ENCODE results near the gene LMTK3.
A peak's percentile ranks its signal among the peaks of the same experiment; 100 is the strongest.

LMTK3 gene, protein sequence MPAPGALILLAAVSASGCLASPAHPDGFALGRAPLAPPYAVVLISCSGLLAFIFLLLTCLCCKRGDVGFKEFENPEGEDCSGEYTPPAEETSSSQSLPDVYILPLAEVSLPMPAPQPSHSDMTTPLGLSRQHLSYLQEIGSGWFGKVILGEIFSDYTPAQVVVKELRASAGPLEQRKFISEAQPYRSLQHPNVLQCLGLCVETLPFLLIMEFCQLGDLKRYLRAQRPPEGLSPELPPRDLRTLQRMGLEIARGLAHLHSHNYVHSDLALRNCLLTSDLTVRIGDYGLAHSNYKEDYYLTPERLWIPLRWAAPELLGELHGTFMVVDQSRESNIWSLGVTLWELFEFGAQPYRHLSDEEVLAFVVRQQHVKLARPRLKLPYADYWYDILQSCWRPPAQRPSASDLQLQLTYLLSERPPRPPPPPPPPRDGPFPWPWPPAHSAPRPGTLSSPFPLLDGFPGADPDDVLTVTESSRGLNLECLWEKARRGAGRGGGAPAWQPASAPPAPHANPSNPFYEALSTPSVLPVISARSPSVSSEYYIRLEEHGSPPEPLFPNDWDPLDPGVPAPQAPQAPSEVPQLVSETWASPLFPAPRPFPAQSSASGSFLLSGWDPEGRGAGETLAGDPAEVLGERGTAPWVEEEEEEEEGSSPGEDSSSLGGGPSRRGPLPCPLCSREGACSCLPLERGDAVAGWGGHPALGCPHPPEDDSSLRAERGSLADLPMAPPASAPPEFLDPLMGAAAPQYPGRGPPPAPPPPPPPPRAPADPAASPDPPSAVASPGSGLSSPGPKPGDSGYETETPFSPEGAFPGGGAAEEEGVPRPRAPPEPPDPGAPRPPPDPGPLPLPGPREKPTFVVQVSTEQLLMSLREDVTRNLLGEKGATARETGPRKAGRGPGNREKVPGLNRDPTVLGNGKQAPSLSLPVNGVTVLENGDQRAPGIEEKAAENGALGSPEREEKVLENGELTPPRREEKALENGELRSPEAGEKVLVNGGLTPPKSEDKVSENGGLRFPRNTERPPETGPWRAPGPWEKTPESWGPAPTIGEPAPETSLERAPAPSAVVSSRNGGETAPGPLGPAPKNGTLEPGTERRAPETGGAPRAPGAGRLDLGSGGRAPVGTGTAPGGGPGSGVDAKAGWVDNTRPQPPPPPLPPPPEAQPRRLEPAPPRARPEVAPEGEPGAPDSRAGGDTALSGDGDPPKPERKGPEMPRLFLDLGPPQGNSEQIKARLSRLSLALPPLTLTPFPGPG (N-terminal part only)

DNA sequence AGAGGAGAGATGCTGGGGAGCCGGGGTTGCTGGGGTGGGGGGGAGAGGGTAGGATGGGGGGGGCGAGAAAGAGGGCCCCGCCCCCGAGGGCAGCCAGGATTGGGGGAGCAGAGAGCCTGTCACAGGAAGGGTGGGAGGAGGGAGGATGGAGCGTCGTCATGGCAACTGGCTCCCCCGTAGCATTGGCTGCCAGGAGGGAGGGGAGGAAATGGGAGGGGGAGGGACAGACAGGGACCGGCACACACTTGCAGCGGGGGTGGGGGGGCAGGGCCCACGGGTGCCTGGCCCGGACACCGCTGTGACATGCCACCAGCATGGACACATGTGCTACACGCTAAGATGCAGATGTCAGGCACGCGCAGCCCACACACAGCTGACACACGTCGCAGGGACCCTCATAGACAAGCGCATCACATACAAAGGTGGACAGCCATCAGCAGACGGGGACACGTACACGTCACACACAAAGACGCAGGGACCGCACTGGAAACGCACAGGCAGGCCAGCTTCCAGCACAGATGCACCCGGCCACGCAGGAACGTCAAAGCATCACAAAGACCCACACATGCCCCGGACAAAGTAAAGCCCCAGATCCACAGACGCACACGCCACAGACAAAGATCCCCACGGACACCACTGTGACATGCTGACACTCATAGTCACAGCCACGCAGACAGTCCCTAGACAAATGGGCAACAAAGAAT, at the start of gene LMTK3:
LMTK3 (minus strand) TSS at position 36 of the 704 bp plus-strand sequence. CDS start 259 bp downstream, outside the sequence.
- peak; percentile 50 to 68 for DNase-seq (ENCODE audit: low read depth in 2 of 2)

DNA sequence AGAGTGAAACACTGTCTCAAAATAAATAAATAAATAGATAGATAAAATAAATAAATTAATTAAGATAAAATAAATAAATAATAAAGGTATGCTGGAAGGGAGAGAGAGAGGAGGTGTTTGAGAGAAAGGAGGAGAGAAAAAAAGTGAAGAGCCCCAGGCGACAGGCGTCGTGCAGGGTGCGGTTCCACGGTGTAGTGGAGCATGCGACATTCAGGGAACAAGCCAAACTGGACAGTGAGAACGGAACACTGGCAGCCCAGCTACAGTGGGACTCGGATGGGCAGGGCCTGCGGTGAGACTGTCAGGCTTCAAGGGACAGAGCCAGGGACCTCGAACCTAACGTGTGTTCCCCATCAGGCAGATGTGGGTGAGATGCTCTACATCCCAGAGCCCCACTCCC, 49.8 kb upstream of the LMTK3 start:
- DNase-seq (ENCODE audit: low read depth in 2 of 2), result no peak

DNA sequence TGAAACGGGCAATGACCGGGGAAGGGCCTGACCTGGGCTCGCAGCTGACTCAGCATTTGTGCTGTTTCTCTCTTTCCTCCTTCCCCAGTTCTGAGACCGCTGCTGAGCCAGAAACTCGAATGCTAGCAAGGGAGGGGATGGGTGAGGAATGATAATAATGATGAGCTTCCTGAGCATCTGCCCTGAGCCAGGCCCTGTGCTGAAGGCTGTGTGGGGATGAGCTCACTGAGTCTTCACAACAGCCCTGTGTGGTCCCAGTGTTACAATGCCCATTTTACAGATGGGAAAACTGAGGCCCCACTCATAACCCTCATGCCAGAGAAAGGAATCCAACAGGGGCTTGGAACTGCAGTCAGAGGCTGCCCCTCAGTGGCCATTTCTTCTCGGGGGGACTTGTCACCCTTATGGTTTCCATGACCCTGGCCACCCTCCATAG, 48.5 kb upstream of the LMTK3 start:
- no peak for DNase-seq (ENCODE audit: low read depth in 2 of 2)

DNA sequence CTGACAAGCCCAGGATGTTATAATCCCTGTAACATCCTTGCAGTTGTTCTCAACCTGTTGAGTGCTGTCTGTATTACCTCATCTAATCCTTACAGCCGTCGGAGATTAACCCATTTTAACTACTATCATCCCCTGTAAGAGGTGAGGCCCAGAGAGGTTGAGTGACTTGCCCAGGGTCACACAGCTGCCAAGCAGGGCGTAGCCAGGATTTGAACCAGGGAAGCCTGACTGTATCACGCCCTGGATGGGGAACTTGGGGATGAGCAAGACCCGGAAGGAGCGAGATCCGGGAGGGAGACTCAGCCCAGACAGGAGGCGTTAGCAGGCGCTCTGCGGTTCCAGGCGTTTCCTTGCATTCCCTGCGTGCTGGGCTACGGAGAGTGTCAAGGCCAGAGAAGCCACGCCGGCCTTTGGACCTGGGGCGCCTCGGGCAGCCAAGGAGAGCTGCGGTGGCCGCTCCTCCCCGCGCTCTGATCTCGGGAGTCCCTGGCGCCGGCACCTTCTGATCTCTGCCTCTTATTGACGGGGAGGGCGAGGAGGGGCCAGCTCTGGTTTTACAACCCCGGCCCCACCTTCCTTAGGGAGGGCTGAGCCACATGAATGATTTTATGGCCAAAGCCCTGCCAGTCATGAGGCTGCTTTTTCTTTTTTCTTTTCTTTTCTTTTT, 46.5 kb upstream of the LMTK3 start:
- DNase-seq (ENCODE audit: low read depth in 2 of 2), result no peak

DNA sequence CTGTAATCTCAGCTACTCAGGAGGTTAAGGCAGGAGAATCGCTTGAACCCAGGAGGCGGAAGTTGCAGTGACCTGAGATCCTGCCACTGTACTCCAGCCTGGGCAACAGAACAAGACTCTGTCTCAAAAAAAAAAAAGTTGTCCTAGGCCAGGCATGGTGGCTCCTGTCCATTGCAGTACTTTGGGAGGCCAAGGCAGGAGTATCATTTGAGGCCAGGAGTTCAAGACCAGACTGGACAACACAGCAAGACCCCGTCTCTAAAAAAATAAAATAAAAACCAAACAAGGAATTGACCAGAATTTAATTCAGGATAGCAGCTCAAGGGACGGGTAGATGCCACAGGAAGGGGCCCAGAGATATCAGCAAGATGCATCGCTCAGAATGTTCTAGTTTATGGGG, 45.2 kb upstream of the LMTK3 start:
- DNase-seq (ENCODE audit: low read depth in 2 of 2), result no peak

DNA sequence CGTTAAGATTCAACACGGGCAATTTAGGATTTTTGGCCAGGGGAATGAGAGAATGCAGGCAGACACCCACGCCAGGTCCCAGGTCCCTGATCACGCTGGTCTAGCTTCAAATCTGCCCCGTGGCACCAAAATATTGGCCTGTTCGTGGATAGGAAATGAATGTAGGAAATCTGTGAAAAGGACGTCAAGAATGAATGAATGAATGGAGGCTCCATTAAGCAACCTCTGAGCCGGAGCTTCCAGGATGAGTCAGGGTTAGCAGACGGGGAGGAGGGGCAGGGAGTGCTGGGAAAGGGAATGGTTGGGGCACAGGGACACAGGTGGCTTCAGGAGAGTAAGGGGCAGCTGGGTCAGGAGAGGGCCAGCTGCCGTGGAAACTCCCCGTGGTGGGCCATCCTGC, 44.5 kb upstream of the LMTK3 start:
- DNase-seq (ENCODE audit: low read depth in 2 of 2), result no peak

DNA sequence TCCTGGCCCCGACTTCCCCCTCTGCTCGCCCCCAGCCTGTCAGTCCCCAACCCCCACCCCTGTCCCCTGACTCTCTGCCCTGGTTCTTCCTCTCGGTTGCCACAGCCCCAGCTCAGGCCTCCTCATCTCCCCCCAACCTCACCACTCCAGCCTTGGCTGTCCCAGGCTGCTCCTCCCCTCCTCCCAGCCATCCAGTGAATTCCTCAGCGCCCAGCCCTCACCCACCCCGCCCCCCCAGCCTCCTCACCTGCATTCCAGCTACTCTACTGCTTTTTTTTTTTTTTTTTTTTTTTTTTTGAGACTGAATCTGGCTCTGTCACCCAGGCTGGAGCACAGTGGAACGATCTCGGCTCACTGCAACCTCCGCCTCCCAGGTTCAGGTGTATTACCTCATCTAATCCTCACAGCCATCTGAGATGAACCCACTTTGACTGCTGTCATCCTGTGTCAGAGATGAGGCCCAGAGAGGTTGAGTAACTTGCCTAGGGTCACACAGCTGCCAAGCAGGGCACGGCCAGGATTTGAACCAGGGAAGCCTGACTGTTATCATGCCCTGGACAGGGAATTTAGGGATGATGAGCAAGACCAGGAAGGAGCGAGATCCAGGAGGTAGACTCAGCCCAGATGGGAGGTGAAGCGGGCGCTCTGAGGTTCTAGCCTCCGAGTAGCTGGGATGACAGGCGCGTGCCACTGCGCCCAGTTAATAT, 42.9 kb upstream of the LMTK3 start:
- DNase-seq (ENCODE audit: low read depth in 2 of 2), result no peak

DNA sequence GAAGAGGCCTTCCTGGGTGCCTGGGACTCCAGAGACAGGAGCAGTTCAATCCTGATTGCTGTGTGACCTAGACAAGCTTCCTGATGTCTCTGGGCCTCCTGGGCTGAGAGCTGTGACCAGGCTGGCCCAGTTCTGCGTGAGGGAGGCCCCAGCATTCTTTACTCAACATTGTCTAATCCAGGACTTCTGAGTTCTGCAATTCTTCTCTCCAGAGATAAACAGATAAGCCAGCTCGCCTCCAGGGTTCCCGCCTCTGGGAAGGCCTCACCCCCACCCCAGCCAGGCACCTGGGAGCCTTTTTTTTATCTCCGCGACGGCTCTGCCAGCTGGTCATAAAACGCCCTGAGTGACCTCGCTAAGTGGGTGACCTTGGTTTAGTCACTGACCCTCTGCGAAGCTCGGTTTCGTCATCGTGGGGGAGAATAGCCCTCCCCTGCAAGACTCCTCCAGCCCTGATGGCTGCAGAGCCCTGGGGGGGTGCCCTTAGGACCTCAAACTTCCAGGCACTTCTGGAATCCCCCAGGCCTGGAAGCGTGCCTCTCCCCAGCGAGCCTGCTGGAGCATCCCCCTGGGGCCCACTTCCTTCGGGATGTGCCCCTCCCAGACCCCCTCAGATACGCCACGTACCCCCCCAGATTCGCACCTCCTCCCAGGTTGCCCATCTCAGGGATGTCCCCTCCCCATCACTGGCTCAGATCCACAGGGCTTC, 42.2 kb upstream of the LMTK3 start:
- no peak for DNase-seq (ENCODE audit: low read depth in 2 of 2)

DNA sequence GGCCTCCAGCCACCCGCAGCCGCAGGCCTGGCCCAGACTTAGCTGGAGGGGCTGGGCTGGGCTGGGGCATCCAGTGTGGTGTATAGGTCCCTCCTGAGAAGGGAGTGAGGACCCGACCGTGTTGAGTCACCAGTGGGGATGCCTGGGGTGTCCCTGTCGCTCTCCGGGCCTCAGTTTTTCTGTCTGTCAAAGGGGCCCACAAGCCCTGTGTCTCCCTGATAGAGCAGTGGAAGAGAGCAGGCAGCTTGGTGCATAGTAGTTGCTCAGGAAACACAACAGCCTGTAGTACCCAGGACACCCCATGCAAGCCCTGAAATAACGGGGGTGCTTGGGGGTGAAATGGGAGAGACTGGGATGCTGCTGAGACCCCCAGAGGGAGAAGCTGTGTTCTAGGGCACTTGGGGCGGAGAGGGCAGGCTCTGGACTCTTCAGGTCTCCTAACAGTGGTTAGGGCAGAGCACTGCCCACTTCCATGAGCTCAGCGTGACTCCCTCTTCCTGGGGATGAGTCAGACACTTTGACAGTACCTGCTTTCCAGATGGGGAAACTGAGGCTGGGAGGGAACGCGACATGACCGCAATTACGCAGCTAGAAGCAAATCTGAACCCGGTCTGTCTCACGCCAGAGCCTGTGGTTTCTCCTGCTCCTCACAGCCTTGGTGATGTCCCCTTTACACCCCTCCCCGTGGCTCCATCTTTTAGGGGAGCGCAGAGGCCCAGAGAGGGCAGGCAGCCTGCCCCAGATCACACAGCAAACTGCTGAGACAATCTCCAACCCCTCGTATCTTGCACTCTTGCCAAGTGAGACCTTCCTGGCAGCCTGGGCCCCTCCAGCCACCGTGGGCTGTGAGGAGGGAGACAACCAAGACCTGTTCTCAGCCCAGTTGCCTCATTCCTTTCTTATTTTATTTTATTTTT, 41.0 kb upstream of the LMTK3 start:
- DNase-seq (ENCODE audit: low read depth in 2 of 2), result no peak

DNA sequence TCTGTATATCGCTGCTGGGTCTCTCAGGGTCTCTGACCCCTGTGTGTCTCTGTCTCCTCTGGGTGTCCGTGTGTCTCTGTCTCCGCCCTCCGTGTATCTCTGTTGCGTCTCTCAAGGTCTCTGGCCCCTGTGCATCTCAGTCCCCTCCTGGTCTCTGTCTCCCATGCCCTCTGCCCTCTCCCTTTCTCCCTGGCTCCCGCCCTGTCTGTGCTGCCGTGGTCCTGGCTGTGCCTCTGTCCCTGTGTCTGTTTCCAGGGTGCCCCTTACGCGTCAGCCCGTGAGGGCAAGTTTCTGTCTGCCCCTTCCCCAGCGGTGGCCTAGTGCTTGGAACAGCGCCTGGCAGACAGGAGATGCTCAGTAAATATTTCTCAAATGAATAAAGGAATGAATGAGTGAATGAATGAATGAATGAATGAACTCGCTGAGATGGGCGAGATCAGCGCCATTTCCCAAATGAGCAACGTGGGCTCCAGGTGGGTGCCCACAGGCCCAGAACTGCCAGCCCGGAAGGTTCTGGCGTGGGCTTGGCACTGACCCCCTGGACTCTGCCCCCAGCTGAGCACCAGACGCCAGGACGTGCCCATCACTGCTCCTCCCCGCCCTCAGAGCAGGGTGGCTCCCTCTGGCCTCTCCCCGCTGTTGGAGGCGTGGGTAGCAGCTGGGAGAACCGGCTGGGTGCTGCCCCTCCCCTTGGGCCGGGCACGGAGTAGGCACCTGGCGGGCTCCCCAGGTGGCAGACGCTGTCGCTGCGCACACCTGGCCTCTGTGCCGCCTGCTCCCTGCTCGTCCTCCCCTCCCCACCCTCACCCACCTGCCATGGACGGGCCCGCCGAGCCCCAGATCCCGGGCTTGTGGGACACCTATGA, 40.0 kb upstream of the LMTK3 start, which contains the start of gene SULT2B1:
SULT2B1 (plus strand) TSS at position 736 of the 866 bp plus-strand sequence; CDS start at position 817, 81 bp downstream.
- DNase-seq (ENCODE audit: low read depth in 2 of 2), result no peak

DNA sequence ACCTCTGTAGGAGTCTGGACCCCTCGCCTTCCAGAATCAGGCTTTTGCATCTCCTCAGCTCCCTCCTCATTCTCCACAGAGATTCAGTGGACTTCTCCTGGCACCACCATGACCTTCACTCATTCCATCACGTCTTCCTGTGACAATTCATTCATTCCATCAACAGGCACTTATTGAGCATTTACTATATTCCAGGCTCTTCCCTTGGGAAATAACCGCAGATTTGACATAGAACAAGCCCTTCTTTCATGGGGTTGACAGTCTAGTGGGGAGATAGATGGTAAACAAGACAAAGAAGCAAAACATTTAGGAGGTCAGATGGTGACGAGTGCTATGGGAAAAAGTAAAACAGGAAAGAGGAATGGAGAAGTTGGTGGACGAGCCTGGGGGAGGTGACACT, 37.7 kb upstream of the LMTK3 start:
- no peak for DNase-seq (ENCODE audit: low read depth in 2 of 2)

DNA sequence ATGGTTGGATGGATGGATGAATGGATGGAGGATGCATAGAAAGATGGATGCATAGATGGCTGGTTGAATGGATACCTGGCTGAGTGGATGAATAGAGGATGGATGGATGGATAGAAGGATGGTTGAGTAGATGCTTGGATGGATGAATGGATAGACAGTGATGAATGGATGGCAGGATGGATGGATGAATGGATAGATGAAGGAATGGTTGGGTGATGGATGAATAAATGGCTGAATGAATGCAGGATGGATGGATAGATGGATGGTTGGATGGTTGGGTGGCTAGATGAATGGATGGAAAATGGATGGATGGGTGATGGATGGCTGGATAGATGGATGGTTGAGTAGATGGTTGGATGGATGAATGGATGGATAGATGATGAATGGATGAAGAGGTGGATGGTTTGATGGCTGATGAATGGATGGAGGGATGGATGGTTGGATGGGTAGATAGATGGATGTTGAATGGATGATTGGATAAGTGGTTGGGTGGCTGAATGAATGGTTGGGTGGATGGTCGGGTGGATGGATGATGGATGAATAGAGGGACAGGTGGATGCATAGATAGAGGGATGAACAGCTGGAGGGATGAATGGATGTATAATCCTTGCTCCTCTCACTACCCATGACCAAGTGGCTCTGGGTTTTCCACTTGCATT, 36.7 kb upstream of the LMTK3 start:
- no peak for DNase-seq (ENCODE audit: low read depth in 2 of 2)

DNA sequence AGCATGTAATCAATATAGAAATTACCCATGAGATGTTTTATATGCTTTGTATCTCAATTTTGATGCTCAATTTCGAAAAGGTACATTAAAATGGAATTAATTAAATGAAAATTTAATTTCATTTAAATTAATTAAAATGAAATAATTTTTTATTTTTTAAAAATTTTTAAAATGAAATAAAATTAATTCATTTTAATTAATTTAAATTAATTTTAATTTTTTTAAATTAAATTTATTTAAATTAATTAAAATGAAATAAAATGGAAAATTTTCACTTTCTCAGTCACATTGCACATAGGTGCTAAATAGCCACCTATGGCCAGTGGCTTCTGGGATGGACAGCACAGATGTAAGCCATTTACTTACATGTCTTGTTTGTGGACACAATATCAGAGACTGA, 36.1 kb upstream of the LMTK3 start:
- no peak for DNase-seq (ENCODE audit: low read depth in 2 of 2)

DNA sequence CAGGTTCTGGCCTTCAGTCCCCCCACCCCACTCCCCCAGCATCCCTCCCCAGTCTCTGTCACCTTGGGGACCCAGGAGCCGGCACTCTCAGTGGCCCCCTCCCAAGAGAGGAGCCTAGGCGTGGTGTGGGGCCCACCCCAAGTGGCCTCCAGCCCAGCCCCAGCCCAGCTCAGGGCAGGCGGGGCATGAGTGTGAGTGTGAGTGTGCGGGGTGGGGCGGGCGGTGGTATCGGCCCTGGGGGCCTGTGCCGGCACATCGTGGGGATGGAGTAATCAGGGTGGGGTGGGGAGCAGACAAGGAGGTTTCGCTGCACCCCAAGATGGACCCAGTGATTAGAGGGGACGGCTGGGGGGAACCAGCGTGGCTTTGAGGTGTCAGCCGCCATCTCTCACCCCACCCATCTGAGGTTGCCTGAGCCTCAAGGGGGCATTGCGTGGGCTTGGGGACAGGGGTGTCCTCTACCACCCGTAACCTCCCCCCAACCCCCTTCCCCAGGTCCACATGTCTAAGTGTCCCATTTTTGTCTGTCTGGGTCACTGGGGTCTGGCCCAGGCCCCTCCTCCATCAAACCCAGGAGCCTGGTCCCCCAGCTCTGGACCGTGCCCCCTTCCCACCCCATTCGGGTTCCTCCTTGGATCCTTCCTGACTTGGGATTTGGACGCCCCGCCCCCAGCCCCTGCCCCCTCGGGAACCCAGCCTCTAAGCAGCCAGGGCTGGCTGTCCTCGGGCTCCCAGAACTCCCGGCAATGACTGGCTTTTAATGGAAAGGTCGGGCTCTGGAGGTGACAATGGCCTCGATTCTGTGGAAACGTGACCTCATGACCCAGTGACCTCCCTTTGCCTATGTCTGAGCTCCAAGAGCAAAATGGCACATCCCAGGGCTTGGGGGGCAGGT, 33.5 kb upstream of the LMTK3 start:
- no peak for DNase-seq (ENCODE audit: low read depth in 2 of 2)

DNA sequence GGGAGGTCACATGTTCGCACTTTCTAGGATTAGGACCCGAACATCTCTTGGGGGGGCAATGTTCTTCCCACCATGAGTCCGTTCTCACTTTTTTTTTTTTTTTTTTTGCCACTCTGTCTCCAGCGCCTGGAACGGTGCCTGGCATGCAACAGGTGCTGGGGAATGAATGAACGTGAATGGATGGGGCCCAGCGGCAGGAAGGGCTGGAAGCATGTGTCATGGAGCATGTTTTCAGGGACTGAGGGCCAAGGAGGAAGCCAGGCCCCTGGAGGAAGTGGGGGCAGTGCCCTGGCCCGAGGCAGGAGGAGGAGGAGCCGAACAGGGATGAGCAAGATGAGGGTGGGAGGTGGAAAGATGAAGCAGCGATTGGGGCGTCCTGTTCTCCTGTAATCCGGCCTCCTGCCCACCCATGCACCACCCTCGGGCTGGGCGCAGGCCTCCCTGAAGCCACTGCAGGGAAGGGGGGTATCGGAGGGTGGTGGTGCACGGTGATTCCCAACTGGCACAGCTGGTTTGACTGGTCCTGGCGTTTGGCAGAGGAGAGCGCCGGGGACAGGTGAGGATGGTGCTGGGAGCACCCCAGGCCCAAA, 31.6 kb upstream of the LMTK3 start:
- DNase-seq (ENCODE audit: low read depth in 2 of 2), result no peak

Data from stimulated activated CD4-positive, alpha-beta T cell treated with anti-CD3 and anti-CD28 coated beads, Interleukin-12 subunit alpha, Interleukin-12 subunit beta, amount 100 ng/mL, for 24 hours (primary cell).